Left cardiac atrium (tissue), 4 donors: ENCODE measurements around the gene CGREF1. TPM values are rescaled to one million over a fixed set of nuclear protein-coding genes. Genes with fewer than 3 reads are reported as not detected.
"Not testable (repeated sequence)": the region's sequence is repeated elsewhere in the genome, so short reads cannot be mapped to it uniquely, and the experiment has no call there.

Source experiments
- ATAC-seq, 2 donors: fragments of 200-7000 bp; cut with Tn5 transposase; one replicate each; pipeline ENCODE4 v1.9.1; 2020; ENCODE audit warnings: mild to moderate bottlenecking in 2 of 2, moderate library complexity in 2 of 2
- DNase-seq: peaks from one replicate; pipeline ENCODE4 v3.0.0-alpha.2; 2020
- intact Hi-C, 2 donors: fragments of 100-400 bp; cut with DNase I; formaldehyde crosslinking; loops; one replicate each; pipeline versions ENCODE4 v1.14.1 to v1.15.1; 2022 to 2023
- total RNA-seq, 2 donors: library from RNA; stranded (reverse); fragmentation: NEBNext Ultra II Directional; extraction: Animal tissue kit (Norgen Biotek cat#: 25700); gene quantifications; one replicate each; pipeline ENCODE4 v1.2.1, GENCODE V29; 2021
- donor health status: DM: no; HTN: yes; CAD: no.
- donor health status: DM: no; HTN: yes; CAD: no; lungs with severe emphysema.
- donor health status: DM: yes; HTN: yes; CAD: no.
- donor health status: Dilated cardiomyopathy.

Gene CGREF1
- total RNA-seq, 2 donors from 2014 or later: 5.6 to 5.9 TPM

- intact Hi-C loops: no loop called here
- no peak for ATAC-seq
- DNase-seq: no peak
Measured at GRCh38 chr2:27121906-27122305, 3.0 kb upstream of the CGREF1 start.

GRCh38 chr2:27119330-27119670 lies 372 bp upstream of the CGREF1 start:
- ATAC-seq, intact Hi-C loops, DNase-seq: not testable (repeated sequence)

GRCh38 chr2:27117995-27118524 lies 868 bp downstream of the CGREF1 start:
- ATAC-seq: no peak
- DNase-seq: no peak
- intact Hi-C loops: no loop called here

GRCh38 chr2:27115519-27115918 lies 3.4 kb downstream of the CGREF1 start:
- no peak for ATAC-seq
- DNase-seq: no peak

GRCh38 chr2:27111392-27112078 lies 7.4 kb downstream of the CGREF1 start:
- ATAC-seq, DNase-seq, intact Hi-C loops: not testable (repeated sequence)

More at GRCh38 chr2:27115519-27115918, 3.4 kb downstream of the CGREF1 start:
- intact Hi-C loops: no loop called here

- ATAC-seq, intact Hi-C loops, DNase-seq: not testable (repeated sequence)
Measured at GRCh38 chr2:27110603-27111352, 8.2 kb downstream of the CGREF1 start.

GRCh38 chr2:27109083-27109482 lies 9.8 kb downstream of the CGREF1 start:
- intact Hi-C loops: no loop called here
- no peak for DNase-seq
- no peak for ATAC-seq

GRCh38 chr2:27108221-27108620 lies 10.7 kb downstream of the CGREF1 start:
- ATAC-seq (no peak), DNase-seq (no peak)
- intact Hi-C loops: no loop called here

GRCh38 chr2:27105981-27106380 lies 12.9 kb downstream of the CGREF1 start:
- intact Hi-C loops: no loop called here
- DNase-seq (no peak), ATAC-seq (no peak)

- DNase-seq: no peak
- no peak for ATAC-seq
- intact Hi-C loops: no loop called here
Measured at GRCh38 chr2:27102329-27102728, 16.6 kb downstream of the CGREF1 start.

GRCh38 chr2:27100036-27100435 lies 18.9 kb downstream of the CGREF1 start:
- intact Hi-C loops: no loop called here
- DNase-seq: no peak
- ATAC-seq: no peak

- no peak for DNase-seq
- no peak for ATAC-seq
- intact Hi-C loops: loop anchor here in 1 of 2 donors (5.0 to 10.0 kb wide), 2 partner anchors 93 to 185 kb away; partner anchors contain the start of gene TRIM54
Measured at GRCh38 chr2:27099334-27099955, 19.5 kb downstream of the CGREF1 start.

GRCh38 chr2:27097341-27097740 lies 21.6 kb downstream of the CGREF1 start:
- intact Hi-C loops: loop anchor here in 1 of 2 donors (5.0 to 10.0 kb wide), 2 partner anchors 95 to 187 kb away; partner anchors contain the start of gene TRIM54
- ATAC-seq (no peak), DNase-seq (no peak)

- intact Hi-C loops: loop anchor here in 1 of 2 donors (5.0 to 10.0 kb wide), 2 partner anchors 95 to 188 kb away; partner anchors contain the start of gene TRIM54
- ATAC-seq (peak in 1 of 2 donors; percentile 18), DNase-seq (no peak)
Measured at GRCh38 chr2:27096748-27097297, 22.1 kb downstream of the CGREF1 start.

GRCh38 chr2:27095745-27096651 lies 22.9 kb downstream of the CGREF1 start:
- ATAC-seq (peak; percentile 84 to 88), DNase-seq (peak; percentile 72)
- intact Hi-C loops: loop anchor here in 1 of 2 donors (5.0 to 10.0 kb wide), 2 partner anchors 96 to 189 kb away; partner anchors contain the start of gene TRIM54

GRCh38 chr2:27095427-27095744 lies 23.5 kb downstream of the CGREF1 start:
- intact Hi-C loops: loop anchor here in 1 of 2 donors (5.0 to 10.0 kb wide), 2 partner anchors 97 to 189 kb away; partner anchors contain the start of gene TRIM54

GRCh38 chr2:27094353-27094984 lies 24.5 kb downstream of the CGREF1 start:
- ATAC-seq (no peak), DNase-seq (no peak)
- intact Hi-C loops: loop anchor here in 1 of 2 donors (10.0 kb wide), 1 partner anchor 190 kb away; the partner anchor contains the start of gene TRIM54

More at GRCh38 chr2:27095427-27095744, 23.5 kb downstream of the CGREF1 start:
- ATAC-seq (no peak), DNase-seq (no peak)
